HG03575 (cell line): Measurements from ENCODE around the gene LDLRAD3.

Experiments
- ATAC-seq: cut with Tn5 transposase; IDR thresholded peaks from one replicate; pipeline ENCODE4 v1.9.1; 2021; ENCODE audit not compliant: unreplicated experiment, insufficient number of reproducible peaks, low FRiP score; ENCODE audit errors: extremely low read depth

LDLRAD3 gene

DNA sequence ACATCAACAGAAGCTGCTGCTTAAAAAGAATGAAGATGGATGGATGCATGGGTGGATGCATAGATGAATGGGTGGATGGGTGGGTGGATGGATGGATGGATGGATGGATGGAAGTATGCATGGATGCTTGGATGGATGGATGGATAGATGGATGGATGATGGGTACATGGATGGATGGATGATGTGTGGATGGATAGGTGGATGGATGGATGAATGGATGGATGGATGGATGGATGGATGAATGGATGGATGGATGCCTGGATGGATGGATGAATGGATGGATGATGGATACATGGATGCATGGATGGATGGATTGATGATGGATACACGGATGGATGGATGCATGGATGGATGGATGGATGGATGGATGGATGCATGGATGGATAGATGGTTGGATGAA lies 110.8 kb downstream of the LDLRAD3 start:
- no peak for ATAC-seq

DNA sequence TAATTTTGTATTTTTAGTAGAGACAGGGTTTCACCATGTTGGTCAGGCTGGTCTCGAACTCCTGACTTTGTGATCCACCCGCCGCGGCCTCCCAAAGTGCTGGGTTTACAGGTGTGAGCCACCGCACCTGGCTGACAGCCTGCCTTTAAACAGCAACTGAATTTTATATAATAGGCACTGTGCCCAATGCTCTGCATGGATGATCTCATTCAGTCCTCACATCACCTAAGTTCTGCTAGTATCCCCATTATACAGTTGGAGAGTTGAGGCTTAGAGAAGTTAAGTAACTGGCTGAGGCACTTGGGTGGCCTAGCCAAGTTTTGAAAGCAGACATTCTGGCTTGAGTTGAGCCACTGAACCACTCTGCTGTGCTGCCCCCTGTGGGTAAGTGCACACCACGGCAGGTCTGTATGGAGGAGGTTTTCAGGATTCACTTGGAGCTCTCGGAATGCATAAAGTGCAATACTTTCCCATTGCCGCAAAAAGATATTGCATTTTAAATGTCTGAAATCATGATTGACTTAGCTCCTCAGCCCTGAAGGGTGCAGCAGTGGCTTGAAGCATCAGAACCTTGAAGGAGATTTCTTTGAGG lies 112.4 kb downstream of the LDLRAD3 start:
- ATAC-seq: no peak

DNA sequence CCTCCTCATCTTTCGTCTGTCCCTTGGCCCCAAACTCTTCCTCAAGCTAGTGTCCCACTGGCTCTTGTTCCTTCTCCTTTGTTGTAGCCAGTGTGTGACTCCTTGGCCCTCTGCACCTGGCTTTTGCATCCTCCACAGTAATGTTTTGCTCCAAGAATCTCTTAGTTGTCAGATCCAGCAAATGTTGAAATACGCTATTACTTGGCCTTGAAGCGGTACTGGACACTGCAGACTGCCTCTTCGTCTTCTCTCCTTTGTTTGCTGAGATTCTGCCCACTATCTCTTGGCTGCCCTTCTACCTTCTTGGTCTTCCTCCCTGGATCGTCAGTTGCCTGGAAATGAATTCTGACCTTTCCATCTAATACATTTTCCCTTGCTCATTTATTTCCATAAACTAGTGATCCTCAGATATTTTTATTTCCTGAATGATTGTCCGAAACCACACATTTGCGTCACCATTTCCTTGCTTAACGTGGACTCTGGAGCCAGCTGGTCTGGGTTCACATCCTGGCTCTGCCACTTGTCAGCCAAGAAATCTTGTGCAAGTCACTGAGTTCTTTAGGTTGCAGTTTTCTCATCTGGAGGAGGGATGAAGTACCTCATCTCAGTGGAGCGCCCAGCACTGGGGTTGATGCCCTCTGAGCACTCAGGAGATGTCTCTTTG lies 113.6 kb downstream of the LDLRAD3 start:
- no peak for ATAC-seq

DNA sequence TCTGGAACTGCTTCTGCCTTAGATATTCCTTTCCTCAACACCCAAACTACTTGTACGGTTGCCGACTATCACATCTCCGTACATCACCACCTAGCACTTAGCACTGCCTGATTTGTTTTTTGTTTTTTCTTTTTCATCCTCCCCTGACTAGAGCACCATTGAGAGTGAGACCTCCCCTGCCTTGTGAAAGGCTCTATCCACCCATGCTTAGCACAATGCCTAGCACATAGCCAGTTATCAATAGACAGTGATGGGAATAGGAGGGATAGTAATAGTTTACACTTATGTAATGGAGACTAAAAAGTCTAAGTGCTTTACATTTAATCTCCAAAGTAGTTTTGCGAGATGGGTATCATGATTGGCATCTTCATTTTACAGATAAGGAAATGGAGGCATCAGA lies 115.8 kb downstream of the LDLRAD3 start:
- no peak for ATAC-seq

DNA sequence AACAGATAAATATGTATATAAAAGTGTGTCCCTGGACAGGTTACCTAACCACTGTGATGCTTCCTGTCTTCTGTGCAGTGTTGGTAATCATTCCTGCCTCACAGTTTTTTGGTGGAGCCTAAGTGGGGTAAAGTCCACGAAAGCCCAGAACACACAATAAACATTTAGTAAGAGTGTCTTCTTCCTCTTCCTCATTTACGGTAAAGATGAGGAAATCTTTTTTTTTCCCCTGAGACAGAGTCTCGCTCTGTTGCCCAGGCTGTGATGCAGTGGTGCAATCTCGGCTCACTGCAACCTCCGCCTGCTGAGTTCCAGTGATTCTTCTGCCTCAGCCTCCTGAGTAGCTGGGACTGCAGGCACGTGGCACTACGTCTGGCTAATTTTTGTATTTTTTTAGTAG lies 117.1 kb downstream of the LDLRAD3 start:
- ATAC-seq: no peak

DNA sequence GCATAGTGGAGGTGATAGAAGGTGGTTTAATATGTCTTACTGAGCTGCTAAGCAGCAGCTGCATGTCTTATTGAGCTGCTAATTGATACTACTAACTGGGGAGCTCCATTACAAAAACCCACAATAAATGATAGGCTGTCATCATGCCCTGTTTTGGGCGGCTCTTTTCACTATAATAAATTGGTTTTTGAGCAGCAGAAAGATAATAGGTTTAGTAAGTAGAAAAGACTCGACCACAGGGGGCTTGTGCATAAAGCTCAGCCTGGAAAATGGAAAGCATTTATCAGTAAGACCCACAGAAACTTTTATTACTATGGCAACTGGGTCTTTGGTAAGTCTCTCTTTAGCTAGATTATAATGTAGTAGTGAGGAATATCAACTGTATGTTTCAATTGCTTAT lies 117.6 kb downstream of the LDLRAD3 start:
- no peak for ATAC-seq

DNA sequence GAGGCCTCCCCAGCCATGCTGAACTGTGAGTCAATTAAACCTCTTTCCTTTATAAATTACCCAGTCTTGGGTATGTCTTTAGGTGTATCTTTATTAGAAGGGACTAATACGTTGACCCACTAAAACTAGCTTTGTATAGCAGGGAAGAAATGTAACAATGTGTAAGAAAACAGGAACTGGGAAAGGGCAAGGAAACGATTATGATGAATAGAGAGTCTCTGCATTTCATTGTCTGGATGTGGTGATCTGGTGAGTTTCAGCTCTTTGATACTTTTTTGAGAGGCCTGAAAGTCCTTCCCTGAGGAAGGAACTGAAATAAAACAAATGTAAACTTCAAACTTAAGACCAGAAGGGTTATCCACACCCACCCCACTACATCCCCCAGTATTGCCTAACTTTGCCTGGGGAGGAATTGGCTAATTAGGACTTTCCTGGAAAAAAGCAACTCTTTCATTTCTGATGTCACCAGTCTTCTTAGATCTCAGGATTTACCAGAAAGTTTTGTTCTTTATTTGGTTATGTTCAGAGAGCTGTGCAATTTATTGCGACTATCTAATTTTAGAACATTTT lies 119.0 kb downstream of the LDLRAD3 start:
- no peak for ATAC-seq

DNA sequence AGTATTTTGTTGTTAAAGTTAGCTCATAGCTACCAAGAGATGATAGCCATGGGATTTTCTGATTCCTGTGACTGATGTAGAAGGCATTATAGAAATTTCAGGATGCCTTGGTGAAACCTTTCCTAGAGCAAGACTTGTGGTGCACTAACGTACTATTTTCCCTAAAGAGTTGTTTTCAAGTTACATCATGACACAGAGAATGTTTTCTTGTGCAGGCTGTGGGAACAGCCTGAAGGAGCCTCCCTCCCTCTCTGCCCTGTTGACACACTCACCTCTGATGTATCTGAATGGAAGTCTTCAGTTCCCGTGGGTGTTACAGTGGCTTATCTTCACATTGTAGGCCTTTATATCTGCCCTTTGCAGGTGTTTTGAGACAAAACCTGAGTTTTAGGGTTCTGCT lies 121.6 kb downstream of the LDLRAD3 start:
- ATAC-seq: no peak

DNA sequence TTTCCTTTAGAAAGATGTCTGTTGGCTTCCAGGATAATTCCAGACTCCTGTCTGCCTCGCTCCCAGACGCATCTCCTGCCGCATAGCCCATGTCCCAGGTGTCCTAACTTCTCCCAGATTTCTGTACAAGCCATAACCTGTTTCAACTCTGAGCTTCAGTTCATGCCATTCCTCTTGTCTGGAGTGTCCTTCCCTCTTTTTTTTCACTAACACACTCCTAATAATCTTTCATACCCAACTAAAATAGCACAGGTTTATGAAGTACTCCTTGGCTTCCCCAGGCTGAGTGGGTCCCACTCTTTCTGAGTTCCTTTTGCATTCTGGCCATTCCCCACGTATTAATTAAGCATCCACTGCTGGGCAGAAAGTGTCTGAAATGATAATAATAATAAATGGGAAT lies 123.0 kb downstream of the LDLRAD3 start:
- ATAC-seq: no peak

DNA sequence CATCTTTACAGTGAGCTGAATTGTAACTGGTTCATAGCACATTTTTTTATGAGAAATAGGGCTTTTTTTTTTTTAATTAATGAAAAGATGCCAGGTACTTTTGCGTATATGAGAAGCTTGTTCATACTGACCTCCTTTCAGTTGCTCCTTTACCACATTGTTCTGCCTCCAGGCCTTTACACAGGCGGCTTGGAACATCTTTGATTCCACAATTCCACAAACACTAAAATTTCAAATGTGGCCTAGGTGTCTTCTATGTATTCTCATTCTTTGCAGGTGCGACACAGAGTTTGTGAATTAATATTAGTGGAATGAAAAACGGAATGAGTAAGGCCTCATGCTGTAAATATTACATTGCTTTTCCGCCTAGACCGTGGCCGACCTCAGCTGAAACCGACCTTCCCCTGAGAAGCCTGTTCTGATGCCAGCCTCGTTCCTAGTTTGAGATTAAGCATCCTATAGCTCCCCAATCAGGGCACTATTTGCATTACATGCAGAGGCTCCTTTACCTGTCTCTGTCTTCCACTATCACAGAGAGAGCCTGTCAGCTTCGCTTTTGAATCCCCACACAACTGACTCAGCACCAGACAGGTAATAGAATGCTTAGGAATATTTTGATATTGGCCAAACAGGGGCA lies 125.8 kb downstream of the LDLRAD3 start:
- ATAC-seq: no peak

DNA sequence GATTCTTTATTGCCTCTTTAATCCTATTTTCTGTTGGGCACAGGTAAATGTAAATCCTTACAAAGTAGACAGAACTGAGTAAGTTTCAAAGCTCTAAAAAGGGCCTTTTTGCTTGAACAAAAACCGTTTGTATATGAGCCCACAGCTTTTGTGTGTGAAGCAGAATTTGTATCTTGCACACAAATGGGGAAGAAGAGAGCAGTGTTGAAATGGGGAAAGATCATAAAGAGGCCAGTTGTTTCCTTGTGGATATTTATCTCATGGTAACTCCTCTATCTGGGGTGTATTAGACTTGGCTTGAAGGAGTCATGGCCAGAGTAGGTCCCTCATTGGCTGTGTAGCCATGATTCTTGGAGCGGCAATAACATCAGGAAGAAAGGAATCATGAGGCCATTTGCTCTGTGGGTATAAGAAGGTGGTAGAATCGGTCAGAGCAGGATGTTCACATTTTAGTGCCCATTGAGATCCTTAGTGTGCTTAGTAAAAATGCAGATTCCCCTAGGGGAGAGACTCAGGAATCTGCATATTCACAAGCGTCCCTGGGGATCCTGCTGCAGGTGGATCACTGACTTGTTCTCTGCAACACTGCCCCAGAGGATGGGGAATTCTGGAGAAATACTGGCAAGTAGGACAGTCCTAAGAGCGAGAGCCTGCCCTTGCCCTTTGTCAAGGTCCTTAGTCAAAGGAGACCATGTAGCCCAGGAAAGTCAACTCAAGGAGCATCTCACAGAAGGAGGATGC lies 126.5 kb downstream of the LDLRAD3 start:
- ATAC-seq: no peak

DNA sequence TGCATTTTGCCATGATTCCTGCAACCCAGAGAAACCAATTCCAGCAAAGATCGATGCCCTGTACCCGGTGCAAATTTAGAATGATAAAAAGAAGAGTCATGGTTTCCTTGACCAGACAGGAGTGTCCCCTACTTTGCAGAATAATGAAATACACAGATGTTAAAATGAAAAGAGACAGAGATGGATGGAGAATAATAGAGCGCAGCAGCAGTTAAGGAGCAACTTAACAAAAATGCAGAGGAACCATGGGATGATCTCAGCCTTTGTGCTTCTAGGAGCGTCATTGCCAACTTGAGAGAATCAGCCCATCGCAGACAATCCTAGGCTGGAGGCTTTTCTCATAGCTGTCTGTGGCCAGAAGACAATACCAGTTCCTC lies 127.1 kb downstream of the LDLRAD3 start:
- ATAC-seq: no peak

DNA sequence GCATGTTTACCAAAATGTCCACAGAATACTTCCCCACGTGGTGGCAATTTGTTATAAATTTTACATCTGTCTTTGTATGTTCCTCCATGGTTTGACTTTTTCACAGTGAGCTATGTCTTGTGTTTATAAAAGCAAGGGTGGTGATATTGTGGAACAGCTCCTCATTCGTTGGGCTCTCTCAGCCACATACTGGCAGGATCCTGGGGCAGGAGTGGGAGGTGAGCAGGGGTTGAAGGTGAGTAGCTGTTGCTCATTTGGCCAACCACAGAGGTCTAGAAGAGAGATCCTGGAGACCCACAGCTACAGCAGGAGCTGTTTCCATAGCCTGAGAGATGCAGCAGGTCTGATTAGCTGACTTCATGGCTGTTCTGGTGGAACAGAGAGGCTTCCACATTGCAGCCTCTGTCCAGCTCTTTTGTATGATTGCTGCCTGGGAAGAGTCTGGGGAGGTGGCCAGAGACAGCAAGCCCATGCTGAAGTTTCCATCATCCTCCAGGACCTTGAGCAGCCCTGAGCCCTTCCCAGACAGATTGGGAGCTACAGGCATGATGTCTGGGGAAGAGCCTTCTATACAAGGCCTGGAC lies 128.1 kb downstream of the LDLRAD3 start:
- ATAC-seq: no peak

DNA sequence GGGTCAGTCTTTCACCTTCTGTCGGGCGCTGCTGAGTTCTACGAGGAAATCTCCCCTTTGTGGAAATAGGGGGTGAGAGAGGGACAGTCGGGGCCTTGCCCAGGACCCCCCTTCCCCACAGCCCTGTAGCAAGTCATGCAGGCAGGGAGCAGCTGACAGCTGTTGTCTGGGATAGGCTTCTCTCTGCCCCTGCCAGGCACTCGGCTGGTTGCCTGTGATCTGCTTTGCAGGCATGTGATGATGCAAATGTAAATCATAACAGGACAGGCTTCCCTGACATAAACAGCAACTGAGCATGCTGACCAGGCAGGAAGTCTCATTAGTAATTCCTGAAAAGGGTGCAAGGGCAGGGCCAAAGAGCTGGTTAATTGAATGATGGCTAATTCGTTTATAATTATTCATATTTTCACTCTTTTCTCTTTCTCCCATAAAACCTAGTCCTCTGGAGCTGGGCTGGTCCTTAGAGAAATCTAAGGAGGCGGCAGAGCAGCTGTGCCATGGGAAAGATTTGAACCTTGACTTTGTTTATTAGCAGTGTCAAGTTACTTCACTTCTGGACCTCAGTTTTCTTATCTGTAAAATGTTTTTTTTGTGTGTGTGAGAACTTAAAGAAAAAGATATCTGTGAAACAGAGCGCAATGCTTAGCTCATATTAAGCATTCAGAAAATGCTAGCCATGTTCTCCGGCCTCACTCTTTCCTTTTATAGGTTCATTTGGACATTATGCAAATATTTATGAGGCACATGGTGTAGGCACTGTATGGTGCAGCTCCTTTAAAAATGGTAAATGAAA lies 129.7 kb downstream of the LDLRAD3 start:
- ATAC-seq: no peak

DNA sequence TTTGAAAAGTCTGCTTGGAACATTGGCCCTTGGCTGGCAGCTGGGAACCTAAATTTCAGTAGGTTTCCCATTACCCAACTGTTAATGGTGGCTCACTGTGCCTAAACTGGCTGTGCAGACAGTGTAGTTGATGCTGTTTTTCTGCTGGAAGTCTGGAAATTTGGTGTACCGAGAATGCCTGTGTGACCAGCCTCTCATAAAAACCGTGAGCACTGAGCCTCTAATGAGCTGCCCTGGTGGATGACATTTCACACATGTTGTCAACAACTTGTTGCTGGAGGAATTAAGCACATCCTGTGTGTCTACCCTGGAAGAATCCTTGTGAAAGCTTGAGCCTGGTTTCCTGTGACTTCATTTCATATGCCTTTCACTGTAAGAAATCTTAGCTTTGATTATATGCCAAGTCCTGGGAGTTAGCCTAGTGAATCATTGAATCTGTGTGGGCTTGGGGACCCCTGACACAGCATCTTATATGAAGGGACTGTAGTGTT lies 131.1 kb downstream of the LDLRAD3 start:
- no peak for ATAC-seq

DNA sequence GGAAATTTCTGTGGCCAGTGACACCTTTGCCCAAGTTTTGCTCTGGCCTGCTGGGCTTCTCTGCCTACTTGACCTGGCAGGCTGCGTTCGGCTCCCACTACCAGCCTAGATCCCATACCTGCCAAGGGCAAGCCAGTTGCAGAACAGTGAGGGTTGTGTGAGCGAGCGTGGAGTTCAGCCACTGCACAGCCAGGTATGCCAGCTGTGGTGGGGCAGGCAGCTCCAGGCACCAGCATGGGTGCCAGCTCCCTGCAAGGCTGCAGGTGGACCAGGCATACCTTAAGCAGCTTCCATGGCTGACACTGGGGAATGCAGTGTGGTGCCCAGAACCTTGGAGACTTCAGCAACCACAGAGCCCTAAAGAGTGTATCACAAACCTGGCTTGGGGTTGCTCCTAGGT lies 133.5 kb downstream of the LDLRAD3 start:
- no peak for ATAC-seq

DNA sequence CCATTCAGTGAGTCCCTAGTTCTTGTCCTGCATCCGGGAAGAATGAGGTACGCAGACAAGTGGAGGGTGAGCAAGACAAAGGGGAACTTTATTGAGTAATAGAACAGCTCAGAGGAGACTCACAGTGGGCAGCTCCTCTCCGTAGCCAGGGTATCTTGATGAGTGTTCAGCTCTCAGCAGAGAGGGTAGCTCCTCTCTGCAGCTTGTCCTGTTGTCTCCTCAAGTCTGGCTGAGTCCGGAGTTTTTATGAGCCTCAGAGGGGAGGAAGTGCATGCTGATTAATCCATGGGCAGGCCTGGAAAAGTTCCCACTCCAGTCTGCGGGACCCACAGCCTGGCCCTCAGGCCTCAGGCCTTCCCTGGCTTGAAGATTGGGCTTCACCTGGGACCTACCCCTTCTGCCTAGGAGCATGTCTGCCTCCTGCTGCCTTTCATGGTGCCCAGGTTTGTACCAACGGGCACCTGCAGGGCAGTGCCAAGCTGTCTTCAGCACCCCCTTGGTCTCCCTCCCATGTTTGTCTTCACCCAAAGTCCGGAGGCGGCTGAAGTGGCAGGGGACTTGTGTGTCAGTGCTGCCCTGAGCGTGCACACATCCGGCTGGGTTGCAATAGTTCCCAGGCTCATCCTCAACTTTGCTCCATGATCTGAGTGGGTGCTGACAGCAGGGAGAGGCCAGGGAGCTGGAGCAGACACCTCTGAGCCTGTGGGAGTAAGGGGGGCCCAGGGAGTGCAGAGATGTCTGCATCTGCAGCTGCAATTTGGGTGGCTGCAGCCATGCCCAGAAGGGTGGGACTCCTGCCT lies 134.2 kb downstream of the LDLRAD3 start:
- ATAC-seq: no peak

DNA sequence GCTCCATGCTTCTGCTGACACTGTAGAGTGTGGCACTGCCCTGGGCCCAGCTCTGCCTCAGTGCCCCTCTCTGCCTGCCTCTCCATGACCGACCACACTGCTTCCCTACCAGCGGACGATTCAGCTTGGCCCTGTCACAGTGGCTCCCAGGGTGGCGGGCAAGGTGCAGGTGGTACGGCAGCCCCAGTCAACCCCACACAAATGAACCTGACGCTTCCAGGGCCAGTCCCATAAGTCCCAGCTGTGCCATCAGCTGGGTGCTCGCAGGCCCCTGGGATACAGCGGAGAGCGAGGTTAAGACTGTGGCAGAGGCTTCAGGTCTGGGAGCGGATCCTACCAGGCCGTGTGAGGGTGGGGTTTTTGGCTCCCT lies 134.8 kb downstream of the LDLRAD3 start:
- no peak for ATAC-seq
